ENCODE measurements around the gene RGS7. TPM values are rescaled to one million over a fixed set of nuclear protein-coding genes. Genes with fewer than 3 reads are reported as not detected.

RGS7 gene
- total and polyA plus RNA-seq, 10 of the 15 experiments (the other 5 are each of a cell fraction or from before 2014, with no cell fraction given): not detected

GRCh38 chr1:241161188-241161689 is 195.8 kb downstream of the RGS7 start (continued):
- no peak for TF ChIP-seq MAX (IDR thresholded peaks at IDR 0.05; ENCODE audit: low read depth, low read length)

- ChIA-PET RAD21 (ENCODE audit: unreplicated experiment) (no interaction called here), SMC1A (ENCODE audit: uncharacterized antibody, unreplicated experiment) (no interaction called here), CTCF (no interaction called here), POLR2A (no interaction called here)
- WGBS (ENCODE audit: insufficient coverage, insufficient replicate concordance, low lambda C conversion rate, missing lambda C conversion rate): 15% methylated on average over 3 of the region's 3 CpGs
- in situ Hi-C loops (cut with MboI): no loop called here
- H3K79me2 ChIP-seq (ENCODE audit: control insufficient read depth, insufficient read depth, low read length): no peaks in the 10 kb centered on the region
- H4K20me1 ChIP-seq (ENCODE audit: control insufficient read depth, insufficient read depth): no peaks in the 10 kb centered on the region
- no peak overlapping the region for H3K4me2 ChIP-seq (ENCODE audit: control insufficient read depth, insufficient read depth)
- no peak for ATAC-seq
- H3K9ac ChIP-seq (ENCODE audit: control insufficient read depth, insufficient read depth, low read length): no peak overlapping the region
- no peak overlapping the region for H3K27ac ChIP-seq (ENCODE audit: control insufficient read depth, insufficient read depth)
- TF ChIP-seq CBFB (IDR thresholded peaks at IDR 0.05; ENCODE audit: low read depth) (no peak), ZNF384 (IDR thresholded peaks at IDR 0.05; ENCODE audit: borderline replicate concordance, low read depth, low read length) (no peak), FOS (IDR thresholded peaks at IDR 0.05; ENCODE audit: borderline replicate concordance, extremely low read depth, insufficient read length) (no peak)
- no peaks in the 10 kb centered on the region for H3K27me3 ChIP-seq (replicated peaks in 1 of 2; ENCODE audit: control insufficient read depth in 2 of 2, insufficient read depth in 2 of 2, low read length in 1 of 2)
- BruUV-seq (replicated peaks): no TSS peak
- intact Hi-C loops (cut with micrococcal nuclease; ENCODE audit: unreplicated experiment): no loop called here
- DNase-seq (ENCODE audit: low read depth, low spot score): no peak
- no peaks in the 10 kb centered on the region for H3K36me3 ChIP-seq (ENCODE audit: control insufficient read depth in 2 of 2, insufficient read depth in 2 of 2, low read length in 1 of 2)
- H3K9me3 ChIP-seq (replicated peaks; ENCODE audit: control insufficient read depth, insufficient read depth, low read length): no peaks in the 10 kb centered on the region
- FAIRE-seq: no peak
- H3K4me1 ChIP-seq (ENCODE audit: control insufficient read depth, insufficient read depth, low read length): no peaks in the 10 kb centered on the region
- H3K4me3 ChIP-seq: no peak overlapping the region
- H2AFZ ChIP-seq (ENCODE audit: control insufficient read depth, low read depth, low read length): no peak overlapping the region
Measured at GRCh38 chr1:241157435-241157834, 199.6 kb downstream of the RGS7 start.

GRCh38 chr1:241156231-241156965 is 200.6 kb downstream of the RGS7 start:
- H3K79me2 ChIP-seq (ENCODE audit: control insufficient read depth, insufficient read depth, low read length): no peaks in the 10 kb centered on the region
- no peak for FAIRE-seq
- H3K4me2 ChIP-seq (ENCODE audit: control insufficient read depth, insufficient read depth): no peak overlapping the region
- ChIA-PET RAD21 (ENCODE audit: unreplicated experiment) (interaction anchor here (0.5 kb wide), 1 partner anchor 318 kb away, joined by 3 read pairs; no protein-coding TSS in a partner anchor), CTCF (no interaction called here), SMC1A (ENCODE audit: uncharacterized antibody, unreplicated experiment) (no interaction called here), POLR2A (no interaction called here)
- no peaks in the 10 kb centered on the region for H3K4me1 ChIP-seq (ENCODE audit: control insufficient read depth, insufficient read depth, low read length)
- intact Hi-C loops (cut with micrococcal nuclease; ENCODE audit: unreplicated experiment): no loop called here
- no peak overlapping the region for H2AFZ ChIP-seq (ENCODE audit: control insufficient read depth, low read depth, low read length)
- no peaks in the 10 kb centered on the region for H3K36me3 ChIP-seq (ENCODE audit: control insufficient read depth in 2 of 2, insufficient read depth in 2 of 2, low read length in 1 of 2)
- no peaks in the 10 kb centered on the region for H4K20me1 ChIP-seq (ENCODE audit: control insufficient read depth, insufficient read depth)
- no peak overlapping the region for H3K9ac ChIP-seq (ENCODE audit: control insufficient read depth, insufficient read depth, low read length)
- WGBS (ENCODE audit: insufficient coverage, insufficient replicate concordance, low lambda C conversion rate, missing lambda C conversion rate): 0% methylated on average over 1 of the region's 3 CpGs
- H3K27ac ChIP-seq (ENCODE audit: control insufficient read depth, insufficient read depth): no peak overlapping the region
- TF ChIP-seq E4F1 (IDR thresholded peaks at IDR 0.05; ENCODE audit: borderline replicate concordance, partially characterized antibody): no peak
- no peak for TF ChIP-seq E2F4 (IDR thresholded peaks at IDR 0.05; ENCODE audit: low read depth, low read length)
- no peak overlapping the region for H3K4me3 ChIP-seq
- in situ Hi-C loops (cut with MboI): no loop called here
- DNase-seq (ENCODE audit: low read depth, low spot score): no peak
- ATAC-seq: no peak
- BruUV-seq (replicated peaks): no TSS peak
- no peaks in the 10 kb centered on the region for H3K27me3 ChIP-seq (replicated peaks in 1 of 2; ENCODE audit: control insufficient read depth in 2 of 2, insufficient read depth in 2 of 2, low read length in 1 of 2)
- H3K9me3 ChIP-seq (replicated peaks; ENCODE audit: control insufficient read depth, insufficient read depth, low read length): no peaks in the 10 kb centered on the region

Measured in GM12878 (cell line).